Amniotic epithelial cell (primary cell): ENCODE data around the gene FCGR2B.
A peak's percentile ranks its signal among the peaks of the same experiment; 100 is the strongest.
"Not testable (repeated sequence)": the region's sequence is repeated elsewhere in the genome, so short reads cannot be mapped to it uniquely, and the experiment has no call there.

Experiments used
- DNase-seq: peaks from one replicate; pipeline ENCODE4 v3.0.0-alpha.2; 2010; ENCODE audit warnings: low read depth

FCGR2B gene

GRCh38 chr1:161662684-161663339 lies at the start of gene FCGR2B:
Gene FCGR2B, plus strand, starts transcription at chr1:161663143. Its CDS starts 99 bp downstream, at chr1:161663242.
- DNase-seq, result not testable (repeated sequence)

DNA sequence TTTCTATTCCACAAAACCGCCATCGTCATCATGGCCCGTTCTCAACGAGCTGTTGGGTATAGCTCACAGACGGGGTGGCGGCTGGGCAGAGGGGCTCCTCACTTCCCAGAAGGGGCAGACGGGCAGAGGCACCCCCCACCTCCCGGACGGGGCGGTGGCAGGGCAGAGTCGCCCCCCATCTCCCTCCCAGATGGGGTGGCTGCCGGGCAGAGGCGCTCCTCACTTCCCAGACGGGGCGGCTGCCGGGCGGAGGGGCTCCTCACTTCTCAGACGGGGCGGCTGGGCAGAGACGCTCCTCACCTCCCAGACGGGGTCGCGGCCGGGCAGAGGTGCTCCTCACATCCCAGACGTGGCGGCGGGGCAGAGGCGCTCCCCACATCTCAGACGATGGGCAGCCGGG lies 46.5 kb upstream of the FCGR2B start:
- not testable (repeated sequence) for DNase-seq

GRCh38 chr1:161618517-161618916 lies 44.4 kb upstream of the FCGR2B start:
- DNase-seq, result not testable (repeated sequence)

DNA sequence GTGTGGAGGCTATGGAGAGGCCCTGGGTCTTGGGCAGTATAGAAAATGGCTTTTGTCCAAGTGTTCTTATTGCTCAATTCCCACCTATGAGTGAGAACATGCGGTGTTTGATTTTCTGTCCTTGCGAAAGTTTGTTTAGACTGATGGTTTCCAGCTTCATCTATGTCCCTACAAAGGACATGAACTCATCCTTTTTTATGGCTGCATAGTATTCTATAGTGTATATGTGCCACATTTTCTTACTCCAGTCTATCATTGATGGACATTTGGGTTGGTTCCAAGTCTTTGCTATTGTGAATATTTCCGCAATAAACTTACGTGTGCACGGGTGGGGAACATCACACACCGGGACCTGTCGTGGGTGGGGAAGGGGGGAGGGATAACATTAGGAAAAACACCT lies 42.5 kb upstream of the FCGR2B start:
- DNase-seq, result not testable (repeated sequence)

DNA sequence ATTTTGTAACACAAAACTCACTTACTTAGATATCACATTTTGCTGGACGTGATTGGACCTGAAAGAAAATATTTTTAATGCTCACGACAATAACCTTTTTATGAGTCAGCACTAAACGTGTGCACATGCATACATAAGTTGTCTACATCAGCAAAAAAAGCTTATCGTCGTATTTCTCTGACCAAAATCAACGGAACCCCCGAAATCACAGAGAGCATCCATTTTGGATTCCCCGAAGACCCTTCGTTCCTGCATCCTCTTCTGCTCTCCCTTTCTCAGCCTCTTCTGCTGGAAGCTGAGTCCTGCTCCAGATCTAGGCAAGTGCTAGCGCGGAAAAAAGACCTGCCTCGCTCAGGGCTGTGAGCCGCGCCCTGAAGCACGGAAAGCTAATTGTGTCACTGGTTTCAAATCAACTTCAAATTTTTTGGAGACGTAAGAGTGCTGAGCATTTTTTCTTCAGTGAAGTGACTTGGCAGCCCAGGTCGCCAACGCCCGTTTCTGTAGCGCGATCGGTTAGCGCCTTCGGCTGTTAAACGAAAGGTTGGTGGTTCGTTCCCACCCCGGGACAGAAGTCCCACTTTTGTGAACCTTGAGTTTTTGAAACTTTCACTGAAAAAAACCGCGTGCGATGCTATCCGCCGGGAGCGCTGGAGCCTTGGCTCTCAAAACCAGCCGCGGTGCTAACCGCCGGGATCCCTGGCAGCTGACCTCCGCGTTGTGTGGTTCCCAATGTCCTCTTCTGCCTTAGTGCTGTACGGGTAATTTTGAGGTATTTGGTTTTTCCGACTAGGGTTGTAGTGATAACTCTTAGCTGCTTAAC lies 41.6 kb upstream of the FCGR2B start:
- DNase-seq, result peak; percentile 61

DNA sequence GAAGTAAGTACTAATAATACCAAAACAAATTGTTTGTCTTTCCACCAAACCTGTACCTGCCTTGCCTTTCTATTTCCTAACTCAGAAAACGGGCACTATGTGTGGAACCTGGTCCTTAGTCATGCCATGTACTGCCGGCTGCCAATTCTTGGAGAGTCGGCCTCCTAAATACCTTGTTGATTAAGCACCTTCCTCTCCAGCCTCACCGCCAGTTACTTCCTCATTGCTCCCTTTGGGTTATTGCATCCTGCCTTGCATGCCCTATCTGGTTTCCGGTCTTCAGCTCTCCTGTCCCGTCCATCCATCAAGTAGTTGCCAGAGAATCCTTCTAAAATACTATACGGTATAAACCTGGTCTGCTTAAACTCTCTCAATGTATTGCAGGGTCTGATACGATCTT lies 40.9 kb upstream of the FCGR2B start:
- DNase-seq, result not testable (repeated sequence)

GRCh38 chr1:161623401-161624051 lies 39.4 kb upstream of the FCGR2B start:
- DNase-seq, result not testable (repeated sequence)

GRCh38 chr1:161624605-161625004 lies 38.3 kb upstream of the FCGR2B start:
- not testable (repeated sequence) for DNase-seq

- not testable (repeated sequence) for DNase-seq
Observed at GRCh38 chr1:161626445-161627146, 36.3 kb upstream of the FCGR2B start.

DNA sequence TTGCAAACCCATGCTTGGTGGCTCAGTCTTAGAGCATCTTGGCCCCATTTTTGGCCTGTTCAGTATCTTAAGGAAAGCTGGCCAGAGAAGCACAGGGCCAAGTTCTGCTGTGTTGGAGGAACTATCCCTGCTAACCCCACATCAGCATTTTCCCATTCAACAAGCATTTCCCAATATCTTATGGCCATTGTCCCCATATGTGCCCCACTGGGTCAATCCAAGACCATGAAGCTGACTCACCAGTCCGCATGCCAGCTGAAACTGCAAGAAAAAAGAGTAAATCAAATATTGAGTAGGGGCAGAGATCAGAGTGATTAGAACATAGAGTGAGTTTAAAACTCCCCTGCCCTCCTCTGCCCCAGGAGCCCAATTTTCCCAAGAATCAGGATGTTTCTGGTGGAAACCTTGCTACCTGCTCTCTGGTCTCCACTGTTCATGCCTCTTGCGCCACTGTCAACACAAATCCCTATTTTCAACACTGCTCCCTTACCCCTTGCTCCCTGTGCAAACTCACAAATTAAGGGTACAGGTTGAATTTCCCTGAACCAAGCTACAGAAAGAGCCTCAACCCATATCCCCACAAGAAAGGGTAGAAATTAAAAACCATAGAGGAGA lies 32.7 kb upstream of the FCGR2B start:
- DNase-seq, result not testable (repeated sequence)

- no peak for DNase-seq
Observed at GRCh38 chr1:161631076-161631475, 31.9 kb upstream of the FCGR2B start, which contains the start of gene FCGR3B. Gene FCGR3B, minus strand, starts transcription at chr1:161631176. Its CDS starts 82 bp downstream, at chr1:161631094.

DNA sequence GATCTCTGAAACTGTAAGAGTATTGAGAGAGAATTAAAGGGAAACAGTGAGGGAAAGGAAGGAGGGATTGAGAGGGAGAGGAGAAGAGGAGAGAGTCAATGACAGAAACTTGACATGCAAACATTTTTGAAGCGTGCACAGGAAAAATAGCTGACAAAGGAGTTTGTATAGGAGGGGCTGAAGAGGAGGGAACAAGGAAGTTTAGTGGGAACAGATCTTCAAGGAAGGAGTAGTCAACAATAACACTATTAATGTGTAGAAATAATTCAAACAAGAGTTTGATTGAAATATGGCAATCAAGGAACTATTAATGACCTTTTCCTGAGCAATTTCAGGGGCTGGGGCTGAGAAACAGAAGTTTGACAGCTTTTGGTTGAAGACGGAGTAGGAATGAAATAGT lies 27.9 kb upstream of the FCGR2B start:
- not testable (repeated sequence) for DNase-seq

- peak; percentile 45 for DNase-seq
Observed at GRCh38 chr1:161636189-161636782, 26.7 kb upstream of the FCGR2B start.

DNA sequence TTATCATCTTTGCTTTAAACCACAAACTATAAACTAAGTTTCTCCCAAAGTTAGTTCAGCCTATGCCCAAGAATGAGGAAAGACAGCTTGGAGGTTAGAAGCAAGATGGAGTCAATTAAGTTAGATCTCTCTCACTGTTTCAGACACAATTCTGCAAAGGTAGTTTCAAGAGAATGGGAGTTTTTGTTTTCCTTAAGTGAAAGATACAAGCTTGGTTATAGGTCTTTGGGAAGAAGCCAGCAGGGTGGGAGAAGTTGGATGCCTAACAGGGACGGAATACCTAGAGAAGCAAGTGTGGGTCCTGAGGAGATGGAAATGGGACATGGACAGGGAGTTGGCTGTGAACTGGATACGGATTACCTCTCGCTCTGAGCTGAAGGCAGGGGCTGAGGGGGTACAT lies 26.0 kb upstream of the FCGR2B start:
- DNase-seq, result not testable (repeated sequence)

GRCh38 chr1:161638251-161638993 lies 24.5 kb upstream of the FCGR2B start:
- DNase-seq, result not testable (repeated sequence)

GRCh38 chr1:161639203-161639602 lies 23.7 kb upstream of the FCGR2B start:
- not testable (repeated sequence) for DNase-seq

DNA sequence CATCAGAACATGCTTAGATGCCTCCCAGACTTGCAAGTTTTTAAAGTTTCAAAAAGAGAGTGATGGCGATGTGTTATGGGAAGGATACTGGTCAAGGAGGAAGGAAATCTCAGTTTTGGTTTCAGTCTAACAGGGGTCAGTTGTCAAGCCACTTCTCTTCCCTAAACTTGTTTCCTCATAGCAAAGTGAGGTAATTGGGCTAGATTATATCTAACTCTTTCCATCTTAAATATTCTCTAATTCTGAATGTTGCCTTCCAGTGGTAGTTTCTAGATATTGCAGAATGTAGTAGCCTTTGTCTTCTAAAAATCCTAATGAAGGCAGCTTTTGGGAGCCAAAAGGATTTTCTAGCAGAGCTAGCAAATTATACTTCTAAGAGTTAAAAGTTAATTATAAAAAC lies 20.2 kb upstream of the FCGR2B start:
- DNase-seq, result peak; percentile 13

GRCh38 chr1:161643481-161644208 lies 19.3 kb upstream of the FCGR2B start:
- DNase-seq, result not testable (repeated sequence)

GRCh38 chr1:161644855-161645254 lies 18.1 kb upstream of the FCGR2B start:
- not testable (repeated sequence) for DNase-seq
